HG03457 (cell line): ENCODE results near the gene CD209.

ENCODE experiments used
- ATAC-seq: cut with Tn5 transposase; IDR thresholded peaks from one replicate; pipeline ENCODE4 v1.9.1; 2021; ENCODE audit warnings: moderate number of reproducible peaks; ENCODE audit not compliant: unreplicated experiment

The CD209 gene

DNA sequence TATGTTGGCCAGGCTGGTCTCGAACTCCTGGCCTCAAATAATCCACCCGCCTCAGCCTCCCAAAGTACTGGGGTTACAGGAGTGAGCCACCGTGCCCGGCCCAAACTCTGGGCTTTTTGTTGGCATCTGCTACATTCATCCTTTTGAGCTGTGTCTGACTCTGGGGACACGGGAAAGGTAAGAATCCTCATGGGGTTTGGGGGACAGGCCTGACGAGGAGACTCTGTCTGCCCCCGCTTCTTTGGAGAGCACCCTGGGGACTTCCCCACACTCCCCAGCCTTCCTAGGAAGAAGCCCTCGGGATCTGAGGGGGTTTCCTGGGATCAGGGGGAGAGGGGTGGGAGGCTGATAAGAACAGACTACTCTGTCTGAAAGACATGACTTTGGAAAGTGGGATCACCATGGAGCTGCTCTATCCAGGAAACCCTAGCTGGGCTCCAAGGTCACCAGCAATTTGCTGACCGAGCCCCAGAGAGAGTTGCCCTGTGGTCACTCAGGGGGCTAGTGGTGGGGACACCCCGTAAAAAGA, 37.3 kb downstream of the CD209 start:
- ATAC-seq, result no peak

DNA sequence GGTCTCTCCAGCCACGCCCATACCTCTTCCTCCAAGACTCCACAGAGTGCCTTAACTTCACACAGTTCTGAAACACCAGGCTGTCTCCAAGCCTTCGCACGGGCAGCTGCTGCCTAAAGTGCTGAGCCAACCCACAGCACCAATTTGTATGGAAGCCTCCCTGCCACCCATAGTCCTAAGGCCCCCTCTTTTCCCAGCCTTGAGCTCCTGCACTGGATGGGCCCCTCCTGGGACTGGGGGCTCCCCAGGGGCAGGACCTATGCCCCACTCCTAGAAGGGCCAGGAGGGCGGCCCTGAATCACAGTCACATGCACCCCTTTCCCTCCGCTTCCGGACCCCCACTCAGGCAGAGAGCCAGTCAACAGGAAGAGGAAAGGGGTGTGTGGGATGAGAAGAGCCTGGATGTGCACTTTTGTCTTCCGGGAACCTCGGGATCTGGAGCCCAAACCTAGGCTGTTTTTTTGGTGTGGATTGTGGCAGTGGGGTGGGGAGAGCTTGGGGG, 40.3 kb downstream of the CD209 start:
- ATAC-seq, result no peak

DNA sequence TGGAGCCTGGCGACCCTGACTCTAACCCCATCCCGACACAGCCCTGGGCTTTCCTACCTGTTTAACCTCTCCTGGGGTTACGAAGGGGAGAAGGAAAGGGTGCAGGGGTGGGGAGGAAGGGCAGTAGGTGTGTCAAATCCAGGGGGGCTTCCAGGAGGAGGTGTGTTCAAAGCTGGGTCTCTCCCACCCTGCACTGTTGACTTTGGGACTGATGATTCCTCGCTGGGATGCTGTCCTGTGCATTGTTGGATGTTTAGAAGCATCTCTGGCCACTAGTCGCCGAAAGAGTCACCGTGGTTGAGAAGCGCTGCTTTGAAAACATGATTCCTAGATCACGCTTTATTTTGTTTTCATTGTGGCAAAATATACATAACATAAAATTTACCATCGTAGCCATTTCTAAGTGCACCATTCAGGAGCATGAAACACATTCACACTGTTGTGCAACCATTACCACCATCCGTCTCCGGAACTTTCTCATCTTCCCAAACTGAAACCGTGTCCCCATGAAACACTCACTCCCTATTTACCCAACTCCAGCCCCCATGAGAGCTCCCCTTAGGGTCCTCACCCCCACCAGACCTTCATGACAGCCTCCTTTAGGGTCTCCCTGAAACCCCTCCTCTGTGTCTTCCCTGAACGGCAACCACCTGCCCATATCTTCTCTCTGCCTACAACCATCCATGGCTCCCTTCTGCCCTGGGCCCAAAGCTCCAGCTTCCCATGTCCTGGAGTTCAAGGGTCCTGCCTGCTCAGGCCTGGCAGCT, 41.0 kb downstream of the CD209 start:
- no peak for ATAC-seq

DNA sequence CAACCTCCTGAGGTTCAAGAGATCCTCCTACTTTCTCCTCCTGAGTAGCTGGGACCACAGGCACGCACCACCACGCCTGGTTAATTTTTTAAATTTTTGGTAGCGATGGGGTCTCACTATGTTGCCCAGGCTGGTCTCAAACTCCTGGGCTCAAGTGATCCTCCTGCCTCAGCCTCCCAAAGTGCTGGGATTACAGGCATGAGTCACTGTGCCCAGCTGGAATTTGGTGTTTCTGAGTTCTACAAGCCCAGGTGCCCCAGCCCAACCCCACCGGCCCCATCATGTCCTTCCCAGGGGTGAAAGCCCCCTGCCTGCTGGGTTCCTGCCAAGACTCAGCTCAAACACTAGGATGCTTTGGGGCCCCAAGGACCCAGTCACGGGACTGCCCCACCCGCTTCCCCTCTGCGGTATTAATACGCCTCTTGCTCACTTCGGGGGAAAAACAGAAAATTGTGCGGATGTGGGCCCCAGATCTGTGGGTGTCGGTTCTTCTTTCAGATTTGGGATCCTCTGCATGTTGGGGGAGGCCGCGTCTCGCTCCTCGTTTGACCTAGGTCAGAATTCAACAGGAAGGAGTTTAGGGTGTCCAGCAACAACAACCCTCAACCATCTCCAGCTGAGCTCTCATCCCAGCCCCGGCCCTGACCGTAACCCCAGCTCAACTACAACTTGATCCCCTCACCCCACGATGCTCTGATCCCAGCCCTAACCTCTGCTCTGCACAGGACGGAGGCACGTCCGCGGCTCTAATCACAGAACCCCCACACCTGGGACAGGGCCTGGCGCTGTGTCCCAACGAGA, 41.7 kb downstream of the CD209 start:
- no peak for ATAC-seq

DNA sequence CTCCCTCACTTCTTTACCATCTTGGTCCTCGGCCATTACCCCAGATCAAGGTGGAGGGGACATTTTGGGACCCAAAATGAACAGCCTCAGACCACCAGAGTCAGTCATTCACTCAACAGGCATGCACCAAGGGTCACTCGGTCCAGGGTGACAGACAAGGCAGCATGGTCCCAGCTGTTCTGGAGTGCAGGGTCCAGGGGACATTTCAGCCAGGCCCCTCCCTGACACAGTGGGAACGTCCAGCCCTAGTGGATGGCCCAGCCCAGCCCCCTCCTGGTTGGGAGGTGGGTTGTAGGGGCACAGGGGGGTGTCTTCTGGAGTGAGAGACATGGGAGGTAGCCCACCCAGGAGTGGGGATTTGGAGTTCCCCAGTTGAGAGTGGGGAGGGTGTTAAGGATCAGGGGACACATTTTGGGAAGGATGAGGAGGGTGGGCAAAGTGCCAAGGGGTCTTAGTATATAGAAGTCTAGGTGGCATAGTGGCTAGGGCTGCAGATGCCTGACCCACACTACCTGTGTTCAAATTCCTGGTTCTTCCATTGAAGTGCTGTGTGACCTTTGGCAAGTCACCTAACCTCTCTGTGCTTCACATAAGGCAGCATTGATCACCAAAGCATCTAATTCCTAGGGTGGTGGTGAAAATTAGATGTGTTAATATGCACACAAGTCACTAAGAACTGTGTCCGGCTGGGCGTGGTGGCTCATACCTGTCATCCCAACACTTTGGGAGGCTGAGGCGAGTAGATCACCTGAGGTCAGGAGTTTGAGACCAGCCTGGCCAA, 42.9 kb downstream of the CD209 start:
- no peak for ATAC-seq

DNA sequence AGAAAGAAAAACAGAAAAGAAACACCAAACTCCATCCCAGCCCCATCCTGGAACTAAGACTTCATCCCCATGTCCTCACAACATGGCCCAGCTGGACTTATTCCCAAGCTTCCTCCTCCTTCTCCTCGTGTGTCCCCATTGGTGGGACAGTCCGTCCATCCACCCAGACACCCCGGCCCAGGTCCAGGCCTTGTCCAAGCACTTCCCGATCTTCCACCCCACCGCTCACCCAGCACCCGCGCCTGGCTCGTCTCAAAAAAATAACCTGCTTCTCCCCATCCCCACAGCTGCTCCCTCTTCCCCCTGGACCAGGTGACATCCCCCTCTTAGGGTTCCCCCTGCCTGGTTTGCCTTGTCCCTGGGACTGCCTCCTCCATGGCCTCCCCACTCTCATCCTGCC, 44.0 kb downstream of the CD209 start:
- no peak for ATAC-seq

DNA sequence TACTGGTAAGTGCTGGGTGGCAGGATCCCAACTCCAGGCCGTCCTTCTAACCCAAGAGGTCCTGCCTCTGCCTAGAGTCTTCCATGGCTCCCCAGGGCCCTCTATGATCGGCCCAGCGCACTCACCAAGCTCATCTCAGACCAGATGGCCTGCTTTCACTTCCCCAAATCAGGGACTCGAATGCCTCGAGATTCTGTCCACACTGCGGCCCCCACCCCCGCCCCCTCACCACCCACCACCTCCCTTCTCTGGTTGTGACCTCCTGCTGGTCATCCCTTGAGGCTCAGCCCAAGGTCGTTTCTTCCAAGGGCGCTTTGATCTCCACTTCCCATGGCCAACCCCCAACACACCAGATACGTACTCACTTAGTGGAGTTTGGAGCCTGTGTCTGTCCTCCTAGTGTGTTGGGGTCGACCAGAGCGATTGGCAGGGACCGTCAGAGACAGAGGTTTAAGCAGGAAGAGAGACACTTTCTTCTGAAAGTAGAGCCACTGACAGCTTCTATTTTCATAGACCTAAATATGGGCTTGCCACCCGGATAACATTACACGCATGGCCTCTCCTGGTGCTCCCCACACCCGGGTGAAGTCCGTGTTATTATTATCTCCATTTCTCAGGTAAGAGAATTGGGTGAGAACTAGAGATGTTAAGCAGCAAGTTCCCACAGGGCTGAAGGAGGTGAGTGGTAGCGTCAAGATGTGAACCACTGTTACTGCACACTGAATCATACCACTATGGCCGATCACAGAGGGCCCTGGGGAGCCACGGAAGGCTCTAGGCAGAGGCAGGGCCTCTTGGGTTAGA, 45.5 kb downstream of the CD209 start, which contains the start of gene FCER2:
TSS of gene FCER2 (minus strand) at position 478 of the 804 bp plus-strand sequence. CDS start 2,371 bp downstream, outside the sequence.
- no peak for ATAC-seq

DNA sequence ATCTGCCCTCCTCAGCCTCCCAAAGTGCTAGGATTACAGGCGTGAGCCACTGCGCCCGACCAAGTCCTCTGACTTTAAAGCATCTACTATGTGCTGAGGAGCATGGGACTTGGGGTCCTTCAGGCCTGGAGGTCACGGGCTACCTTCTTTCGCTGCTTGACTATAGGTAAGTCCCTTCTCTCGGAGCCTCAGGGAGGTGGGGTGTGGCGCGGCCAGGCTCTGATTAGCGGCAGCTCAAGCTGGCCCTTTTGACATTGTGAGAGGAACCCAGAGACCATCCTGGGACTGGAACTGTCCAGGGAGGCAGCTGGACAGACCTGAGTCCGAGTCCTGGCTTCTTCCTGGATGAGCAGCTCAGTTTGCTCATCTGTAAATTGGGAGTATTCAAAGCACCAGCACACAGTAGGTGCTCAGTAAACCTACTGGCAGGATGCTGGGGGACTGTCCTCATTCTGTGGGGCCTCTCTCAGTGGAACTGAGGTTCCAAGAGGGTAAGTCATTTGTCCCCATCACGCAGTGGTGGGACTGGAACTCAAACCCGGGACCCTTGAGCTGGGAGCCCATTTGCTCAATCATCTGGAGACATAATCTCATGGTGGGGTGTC, 46.2 kb downstream of the CD209 start:
- no peak for ATAC-seq

DNA sequence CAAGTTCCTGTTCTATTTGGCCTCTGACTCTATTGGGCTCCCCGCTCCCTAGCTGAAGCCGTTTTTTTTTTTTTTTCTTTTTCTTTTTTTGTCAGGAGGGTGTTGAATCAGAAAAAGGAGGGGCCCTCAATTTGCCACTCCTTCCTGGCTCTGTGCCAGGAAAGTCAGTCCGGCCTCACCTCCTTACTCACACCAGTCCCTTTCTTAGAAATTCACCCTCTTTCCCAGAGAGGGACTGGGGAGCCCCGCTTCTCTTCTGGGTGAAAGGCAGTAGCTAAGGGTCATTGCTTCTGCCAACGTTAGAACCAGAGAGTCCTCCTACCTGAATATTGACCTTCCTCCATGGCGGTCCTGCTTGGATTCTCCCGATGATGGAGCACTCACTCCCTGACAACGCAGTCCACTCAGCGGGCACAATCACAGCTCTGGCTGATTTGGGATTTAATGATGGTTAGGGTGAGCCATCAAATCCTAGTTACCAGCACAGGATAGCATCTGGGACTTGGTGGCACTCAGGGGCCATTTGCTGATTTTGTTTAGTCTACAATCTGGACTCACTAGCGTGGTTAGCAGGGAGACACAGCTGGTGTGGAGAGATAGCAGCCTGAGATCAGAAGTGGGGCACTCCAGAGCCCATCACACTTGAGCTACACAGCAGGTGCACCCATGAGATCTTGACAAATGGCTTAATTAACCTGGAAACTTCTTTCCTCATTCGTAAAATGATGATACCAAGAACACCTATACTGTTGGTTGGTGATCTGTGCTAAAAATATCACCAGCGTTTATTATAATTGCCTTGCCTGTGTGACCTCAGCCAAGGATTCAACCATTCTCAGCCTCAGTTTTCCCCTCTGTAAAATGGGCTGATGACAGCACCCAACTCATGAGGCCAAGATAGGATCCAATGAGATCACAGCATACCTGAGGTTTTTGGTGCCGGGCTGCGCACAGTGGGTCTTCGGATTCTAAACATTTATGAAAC, 47.6 kb downstream of the CD209 start:
- ATAC-seq, result no peak

DNA sequence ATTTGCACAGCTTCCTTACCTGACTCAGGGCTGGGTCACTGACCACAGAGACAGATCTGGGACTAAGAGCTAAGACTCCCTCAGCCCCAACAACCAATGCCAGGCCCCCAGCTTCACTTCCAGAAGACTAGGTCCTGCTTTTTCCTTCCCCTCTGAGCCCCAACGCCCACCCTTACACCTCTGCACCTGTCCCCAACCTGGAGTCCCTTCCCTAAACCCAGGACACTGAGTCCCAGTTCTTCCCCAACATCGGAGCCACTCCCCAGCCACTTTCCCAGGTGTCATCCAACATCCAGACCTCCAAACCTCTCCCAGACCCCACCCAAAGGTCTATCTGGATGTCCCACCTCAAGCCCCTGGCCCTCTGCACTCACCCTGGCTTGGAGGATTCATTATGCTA, 48.3 kb downstream of the CD209 start:
- ATAC-seq, result no peak

DNA sequence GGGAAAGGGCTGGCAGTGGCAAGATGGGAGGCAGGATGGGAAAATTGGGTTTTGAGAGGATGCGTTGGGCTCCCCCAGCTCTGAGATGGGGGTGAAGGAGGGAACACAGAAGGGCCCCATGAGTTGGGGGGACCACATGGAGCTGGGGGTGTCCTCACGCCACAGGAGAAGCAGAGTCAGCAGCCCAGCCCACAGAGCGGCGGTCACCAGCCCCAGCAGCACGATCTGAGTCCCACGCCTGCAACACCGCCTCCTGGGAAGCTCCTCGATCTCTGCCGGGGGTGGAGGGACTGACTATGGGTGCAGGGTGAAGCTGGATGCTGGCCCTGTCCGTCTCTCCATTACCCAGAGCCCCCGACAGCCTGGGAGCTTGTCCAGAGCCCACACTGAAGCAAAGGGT, 48.8 kb downstream of the CD209 start:
- no peak for ATAC-seq

DNA sequence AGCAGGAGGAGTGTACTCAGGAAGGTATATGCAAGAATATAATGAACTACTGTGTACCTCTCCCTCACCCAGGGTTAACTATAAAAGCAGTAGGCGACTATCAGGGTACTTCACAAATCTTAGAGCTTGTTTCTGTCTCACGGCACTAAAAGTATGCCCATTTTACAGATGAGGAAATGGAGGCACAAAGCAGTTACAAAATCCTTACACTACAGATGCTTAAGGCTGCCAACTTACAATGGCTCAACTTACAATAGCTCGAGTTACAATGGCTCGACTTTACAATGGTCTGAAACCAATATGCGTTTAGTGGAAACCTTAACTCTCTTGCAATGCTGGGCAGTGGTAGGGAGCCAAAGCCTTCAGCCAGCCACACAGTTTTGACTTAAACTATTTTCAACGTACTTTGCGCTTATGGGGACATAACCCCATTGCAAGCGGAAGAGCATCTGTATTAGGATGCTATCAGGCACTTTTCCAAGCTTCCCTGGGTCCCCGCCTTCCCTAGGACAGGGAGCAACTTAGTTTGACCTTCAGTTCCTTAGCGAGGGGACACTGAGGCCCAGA, 49.5 kb downstream of the CD209 start:
- no peak for ATAC-seq

DNA sequence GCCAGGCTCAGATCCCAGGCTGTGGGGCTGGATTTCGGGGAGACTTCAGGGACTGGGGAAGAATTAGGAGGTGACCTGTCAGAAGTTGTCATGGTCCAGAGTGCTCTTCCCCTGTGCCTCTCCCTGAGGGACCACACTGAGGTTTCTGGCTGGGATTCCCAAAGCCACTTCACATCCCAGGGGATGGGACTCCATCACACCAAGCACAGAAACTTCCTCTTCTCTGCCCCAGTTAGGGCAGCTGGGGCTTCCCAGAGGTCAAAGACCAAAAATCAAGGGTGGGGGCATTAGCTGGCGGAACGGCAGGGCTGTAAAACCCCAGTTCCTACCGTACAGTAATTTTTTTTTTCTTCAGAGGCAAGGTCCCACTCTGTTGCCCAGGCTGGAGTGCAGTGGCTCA, 52.8 kb downstream of the CD209 start:
- ATAC-seq, result no peak

DNA sequence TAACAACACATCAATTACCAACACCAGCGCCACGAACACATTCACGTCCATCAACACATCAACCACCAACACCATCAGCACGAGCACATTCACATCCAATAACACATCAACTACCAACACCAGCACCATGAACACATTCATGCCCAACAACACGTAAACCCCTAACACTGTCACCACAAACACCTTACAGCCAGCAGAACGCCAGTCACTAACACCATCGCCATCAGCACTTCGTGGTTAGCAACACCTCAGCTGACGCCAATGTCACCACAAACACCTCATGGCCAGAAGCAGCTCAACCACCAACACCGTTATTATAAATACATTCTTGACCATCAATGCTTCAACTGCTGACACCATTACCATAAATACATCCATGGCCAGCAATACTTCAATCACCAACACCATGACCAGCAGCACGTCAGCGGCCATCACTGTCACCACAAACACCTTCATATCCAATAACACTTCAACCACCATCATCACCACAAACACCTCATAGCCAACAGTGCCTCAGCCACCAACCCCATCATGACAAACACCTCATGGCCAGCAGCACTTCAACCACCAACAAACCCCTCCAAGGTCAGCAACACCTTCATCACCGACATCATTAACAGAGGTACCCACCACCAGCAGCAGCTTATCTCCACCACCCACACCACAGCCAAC, 54.8 kb downstream of the CD209 start:
- no peak for ATAC-seq

DNA sequence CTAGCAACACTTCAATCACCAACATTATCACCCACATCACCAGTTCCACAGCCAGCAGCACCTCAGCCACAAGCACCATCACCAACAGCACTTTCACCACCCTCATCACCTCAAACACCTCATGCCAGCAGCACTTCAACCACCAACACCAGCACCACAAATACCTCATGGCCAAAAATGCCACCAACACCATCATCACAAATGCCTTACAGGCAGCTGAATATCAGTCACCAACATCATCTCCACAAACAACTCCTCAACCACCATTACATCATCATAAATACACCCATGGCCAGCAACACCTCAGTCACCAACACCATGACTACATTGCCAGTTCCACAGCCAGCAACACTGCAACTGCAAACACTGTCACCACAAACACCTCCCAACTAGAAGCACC, 55.8 kb downstream of the CD209 start:
- no peak for ATAC-seq

DNA sequence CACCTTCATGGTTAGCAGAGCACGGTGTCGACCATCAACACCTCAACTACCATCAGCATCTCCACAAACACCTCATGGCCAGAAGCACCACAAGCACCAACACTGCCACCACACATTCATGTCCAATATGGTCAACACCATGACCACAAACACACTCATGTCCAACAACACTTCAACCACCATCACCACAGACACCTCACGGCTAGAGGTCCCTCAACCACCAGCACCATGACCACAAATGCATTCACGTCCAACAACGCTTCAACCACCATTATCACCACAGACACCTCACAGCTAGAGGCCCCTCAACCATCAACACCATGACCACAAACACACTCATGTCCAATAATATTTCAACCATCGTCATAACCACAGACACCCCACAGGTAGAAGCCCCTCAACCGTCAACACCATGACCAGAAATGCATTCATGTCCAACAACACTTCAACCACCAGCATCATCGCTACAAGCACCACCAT, 56.5 kb downstream of the CD209 start:
- no peak for ATAC-seq
